Fibroblast of pulmonary artery (primary cell): ENCODE results near the gene SHROOM3.

Experiments used
- DNase-seq: peaks from one replicate; pipeline ENCODE4 v3.0.0-alpha.2; 2010; ENCODE audit warnings: low read depth
- H3K4me3 ChIP-seq: replicated peaks from 2 replicates; pipeline ENCODE4 v1.5.1; 2011; ENCODE audit warnings: low read depth, mild to moderate bottlenecking, control low read depth, low read length, moderate library complexity
- CTCF ChIP-seq: IDR thresholded peaks from 2 replicates; pipeline ENCODE4 v1.5.1; 2011; ENCODE audit warnings: mild to moderate bottlenecking, control low read depth, low read length, inconsistent platforms; ENCODE audit errors: missing control alignments

The SHROOM3 gene

GRCh38 chr4:76822303-76822702 lies 387.3 kb downstream of the SHROOM3 start:
- TF ChIP-seq CTCF, result no peak
- DNase-seq, result no peak
- H3K4me3 ChIP-seq, result no peak overlapping the region

- no peak overlapping the region for H3K4me3 ChIP-seq
- no peak for TF ChIP-seq CTCF
- no peak for DNase-seq
Observed at GRCh38 chr4:76823495-76823894, 388.5 kb downstream of the SHROOM3 start.

- no peak overlapping the region for H3K4me3 ChIP-seq
- no peak for TF ChIP-seq CTCF
- no peak for DNase-seq
Observed at GRCh38 chr4:76830612-76830963, 395.6 kb downstream of the SHROOM3 start.

- DNase-seq, result peak; percentile 85
- TF ChIP-seq CTCF, result no peak
- no peak overlapping the region for H3K4me3 ChIP-seq
Observed at GRCh38 chr4:76830964-76831703, 396.1 kb downstream of the SHROOM3 start.

- H3K4me3 ChIP-seq, result no peak overlapping the region
- DNase-seq, result no peak
- TF ChIP-seq CTCF, result no peak
Observed at GRCh38 chr4:76831711-76832373, 396.8 kb downstream of the SHROOM3 start.
